HepG2 (cell line): ENCODE measurements around the gene TUBB4A. TPM values are rescaled to one million over a fixed set of nuclear protein-coding genes. Genes with fewer than 3 reads are reported as not detected.

Experiments
- ATRX ChIP-seq: sonication (generic); formaldehyde crosslinking; IDR thresholded peaks from 2 replicates; pipeline ENCODE4 v1.4.0; 2020; ENCODE audit warnings: missing genetic modification reagents, borderline replicate concordance
- BRD4 ChIP-seq: sonication (generic); formaldehyde crosslinking; IDR thresholded peaks from 2 replicates; pipeline ENCODE4 v1.4.0; 2020; ENCODE audit warnings: missing genetic modification reagents
- CHD4 ChIP-seq: fragments of 200-600 bp; sonication (generic); IDR thresholded peaks from 2 replicates; pipeline ENCODE4 v1.7.0; 2017; ENCODE audit warnings: mild to moderate bottlenecking, low read length, borderline replicate concordance
- CSRNP1 ChIP-seq: sonication (generic); formaldehyde crosslinking; IDR thresholded peaks from 2 replicates; pipeline ENCODE4 v1.8.1; 2023; ENCODE audit warnings: mild to moderate bottlenecking, missing genetic modification reagents
- DNMT3B ChIP-seq: conservative IDR thresholded peaks from 2 replicates; pipeline ENCODE4 v1.6.1; 2016; ENCODE audit warnings: missing biosample characterization, control low read depth
- FOXO1 ChIP-seq: sonication (generic); formaldehyde crosslinking; IDR thresholded peaks from 2 replicates; pipeline ENCODE4 v1.4.0; 2020; ENCODE audit warnings: missing genetic modification reagents
- HCFC1 ChIP-seq: fragments of 150-350 bp; IDR thresholded peaks from 2 replicates; pipeline ENCODE4 v1.6.1; 2014; ENCODE audit warnings: low read depth, low read length
- KDM6A ChIP-seq: IDR thresholded peaks from 2 replicates; pipeline ENCODE4 v1.6.1; 2016; ENCODE audit warnings: low read depth
- MEIS2 ChIP-seq: sonication (generic); formaldehyde crosslinking; IDR thresholded peaks from 2 replicates; pipeline ENCODE4 v1.9.0; 2021; ENCODE audit warnings: mild to moderate bottlenecking, missing genetic modification reagents
- NFKB2 ChIP-seq: sonication (generic); formaldehyde crosslinking; IDR thresholded peaks from 2 replicates; pipeline ENCODE4 v1.4.0; 2020; ENCODE audit warnings: missing genetic modification reagents, borderline replicate concordance
- PTBP1 ChIP-seq: fragments of 200-400 bp; formaldehyde crosslinking; IDR thresholded peaks from 2 replicates; pipeline ENCODE4 v1.6.1; 2018; ENCODE audit warnings: low read length, low read depth; ENCODE audit not compliant: poor library complexity, severe bottlenecking
- RAD21 ChIP-seq: fragments of 450-650 bp; formaldehyde crosslinking; IDR thresholded peaks from 2 replicates; pipeline ENCODE4 v1.5.0; 2020; ENCODE audit warnings: mild to moderate bottlenecking
- TEAD3 ChIP-seq: optimal IDR thresholded peaks from 2 replicates; pipeline ENCODE3; 2016; ENCODE audit warnings: borderline replicate concordance
- TFDP2 ChIP-seq: sonication (generic); formaldehyde crosslinking; IDR thresholded peaks from 2 replicates; pipeline ENCODE4 v1.4.0; 2020; ENCODE audit warnings: missing genetic modification reagents
- ZFP36L1 ChIP-seq: sonication (generic); formaldehyde crosslinking; IDR thresholded peaks from 2 replicates; pipeline ENCODE4 v1.8.0; 2022; ENCODE audit warnings: mild to moderate bottlenecking, missing genetic modification reagents, moderate library complexity
- ZHX2 ChIP-seq, 2 experiments: sonication (generic) in 1 of 2; formaldehyde crosslinking in 1 of 2; IDR thresholded peaks; 2 replicates each; pipeline versions ENCODE4 v1.6.1 to v1.9.0; 2014 to 2022; ENCODE audit warnings: antibody characterized with exemption in 1 of 2, borderline replicate concordance in 1 of 2, inconsistent platforms in 1 of 2, low read depth in 1 of 2, missing genetic modification reagents in 1 of 2
- ZNF253 ChIP-seq: sonication (generic); formaldehyde crosslinking; IDR thresholded peaks from 2 replicates; pipeline ENCODE4 v1.8.0; 2022; ENCODE audit warnings: mild to moderate bottlenecking, missing genetic modification reagents, borderline replicate concordance
- ZNF260 ChIP-seq: sonication (generic); formaldehyde crosslinking; IDR thresholded peaks from 2 replicates; pipeline ENCODE4 v1.4.0; 2020; ENCODE audit warnings: missing genetic modification reagents, low read depth, mild to moderate bottlenecking, borderline replicate concordance
- ZNF367 ChIP-seq: sonication (generic); formaldehyde crosslinking; IDR thresholded peaks from 2 replicates; pipeline ENCODE4 v1.4.0; 2020; ENCODE audit warnings: missing genetic modification reagents, borderline replicate concordance
- ZNF772 ChIP-seq: sonication (generic); formaldehyde crosslinking; IDR thresholded peaks from 2 replicates; pipeline ENCODE4 v1.5.0; 2020; ENCODE audit warnings: mild to moderate bottlenecking, missing genetic modification reagents
- ZNF850 ChIP-seq: sonication (generic); formaldehyde crosslinking; conservative IDR thresholded peaks from 2 replicates; pipeline ENCODE4 v1.9.0; 2021; ENCODE audit warnings: mild to moderate bottlenecking, missing genetic modification reagents
- polyA plus RNA-seq, 8 experiments: library from polyadenylated mRNA; depleted of rRNA in 3 of 8; stranded (reverse) in 7 of 8; unstranded in 1 of 8; fragments of >200 nt; fragmentation: Illumina TruSeq in 4 of 8; extraction: Trizol in 4 of 8; gene quantifications; 2 replicates each; pipeline versions ENCODE4 v1.2.1 to v1.2.3, GENCODE V29; 2011 to 2016; ENCODE audit warnings: low read depth in 4 of 8, missing spikeins in 1 of 8, mixed read lengths in 1 of 8; ENCODE audit not compliant: insufficient read depth in 1 of 8
- total RNA-seq, 5 experiments: library from RNA; depleted of rRNA; stranded (reverse); fragments of >200 nt; fragmentation: Illumina TruSeq; extraction: Trizol; gene quantifications; 2 replicates each; pipeline ENCODE4 v1.2.3, GENCODE V29; 2016; ENCODE audit warnings: low read depth in 1 of 5

Gene TUBB4A
- total and polyA plus RNA-seq, 2 of the 13 experiments (the other 11 are each of a cell fraction or from before 2014, with no cell fraction given) = not detected

- TF ChIP-seq TFDP2 (0 out of 2 replicates have a peak, but pooled peaks have one; percentile 22), ZNF367 (CRISPR knock-in tag) (no peak), TEAD3 (CRISPR knock-in tag) (peak; percentile 35), ATRX (no peak), CHD4 (0 out of 2 replicates have a peak, but pooled peaks have one; percentile 26), CSRNP1 (CRISPR knock-in tag) (0 out of 2 replicates have a peak, but pooled peaks have one; percentile 73), DNMT3B (no peak), NFKB2 (CRISPR knock-in tag) (peak; percentile 38; the same call in 1 of the 2 replicates), HCFC1 (no peak), ZNF850 (CRISPR knock-in tag) (no peak), ZNF260 (CRISPR knock-in tag) (no peak), ZFP36L1 (CRISPR knock-in tag) (no peak), ZHX2 (IDR thresholded peaks at IDR 0.05; ENCODE audit: low read depth) (no peak), ZHX2 (CRISPR knock-in tag; IDR thresholded peaks at IDR 0.05; ENCODE audit: borderline replicate concordance) (no peak), KDM6A (CRISPR knock-in tag) (no peak), MEIS2 (0 out of 2 replicates have a peak, but pooled peaks have one; percentile 47), RAD21 (CRISPR knock-in tag) (peak; percentile 32; the same call in 1 of the 2 replicates), ZNF253 (CRISPR knock-in tag) (no peak), BRD4 (CRISPR knock-in tag) (no peak), FOXO1 (CRISPR knock-in tag) (no peak; the same call in 1 of the 2 replicates), ZNF772 (CRISPR knock-in tag) (0 out of 2 replicates have a peak, but pooled peaks have one; percentile 33), PTBP1 (no peak)
Observed at GRCh38 chr19:6464070-6464873, 37.8 kb downstream of the TUBB4A start, which contains the start of gene CRB3 (continued).
